HT-29 (cell line): ENCODE data around the gene GMCL2. TPM values are rescaled to one million over a fixed set of nuclear protein-coding genes. Genes with fewer than 3 reads are reported as not detected.

ENCODE experiments used
- DNase-seq: peaks from one replicate; pipeline ENCODE4 v3.0.0-alpha.2; 2015; ENCODE audit warnings: low spot score
- total RNA-seq: library from RNA; depleted of rRNA; stranded (reverse); fragments of >200 nt; shearing (Covaris generic); gene quantifications from 2 replicates; pipeline ENCODE4 v1.2.3, GENCODE V29; 2014

The GMCL2 gene
- total RNA-seq, 1 experiment from 2014 or later: not detected

DNA sequence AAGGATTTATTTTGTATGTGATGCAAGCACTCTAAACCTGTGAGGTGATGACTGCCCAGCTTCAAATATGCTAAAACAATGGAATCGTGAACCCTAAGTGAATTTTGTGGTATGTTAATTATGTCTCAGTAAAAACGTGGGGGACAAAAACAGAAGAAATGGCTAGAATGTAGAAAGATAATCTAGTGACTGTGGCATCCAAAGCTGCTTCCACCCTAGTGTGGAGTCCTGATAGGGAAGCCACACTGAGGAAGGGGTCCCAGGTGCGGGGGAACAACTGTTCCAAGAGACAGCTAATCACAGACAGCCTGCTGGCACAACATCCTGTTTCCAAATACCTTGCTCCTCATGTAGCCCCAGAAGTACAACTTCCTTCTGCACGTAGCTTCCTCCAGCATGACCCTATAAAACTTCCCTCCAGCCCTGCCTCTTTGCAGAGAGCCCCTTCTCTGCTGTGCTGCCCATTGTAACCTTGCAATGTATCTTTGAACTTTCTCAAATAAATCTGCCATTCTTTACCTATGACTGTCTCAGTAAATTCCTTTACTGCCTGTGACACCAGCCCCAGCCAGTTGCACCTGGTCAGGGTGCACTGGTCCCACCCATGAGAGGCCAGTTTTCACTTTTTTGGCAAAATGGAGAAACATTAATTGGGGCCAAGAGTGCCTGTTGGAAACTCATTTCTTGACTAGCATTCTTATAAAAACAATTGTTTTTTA is 4.9 kb downstream of the GMCL2 start:
- no peak for DNase-seq

DNA sequence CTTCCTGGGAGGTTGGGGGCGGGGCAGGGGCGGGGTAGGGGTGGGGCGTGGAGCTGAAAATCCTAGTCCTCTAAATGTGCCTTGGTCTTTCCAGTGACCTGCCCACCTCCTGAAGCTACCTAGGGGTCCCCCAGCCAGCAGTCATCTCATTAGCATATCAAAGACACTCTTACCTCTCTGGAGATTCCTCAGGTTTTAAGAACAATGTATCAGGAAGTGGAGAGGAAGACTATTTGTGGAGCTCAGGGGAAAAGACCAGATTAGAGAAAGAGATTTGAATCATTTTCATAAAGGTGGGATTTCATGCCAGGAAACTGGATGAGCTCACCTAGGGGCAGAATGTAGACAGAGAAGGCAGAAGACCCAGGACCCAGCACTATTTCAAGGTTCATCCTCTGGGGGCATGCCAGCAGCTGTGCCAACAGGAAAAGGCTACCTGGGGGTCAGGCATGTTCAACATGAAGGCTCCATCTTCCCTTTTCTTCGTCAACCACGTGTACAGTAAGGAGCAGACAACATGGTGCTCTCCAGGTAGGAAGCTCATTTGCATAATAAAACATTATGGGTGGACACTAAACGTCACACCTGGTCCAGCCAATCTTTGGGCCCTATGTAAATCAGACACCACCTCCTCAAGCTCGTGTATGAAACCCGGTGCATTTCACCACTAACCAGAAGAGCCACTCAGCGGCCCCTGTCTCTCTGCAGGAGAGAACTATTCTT is 6.9 kb downstream of the GMCL2 start:
- no peak for DNase-seq

DNA sequence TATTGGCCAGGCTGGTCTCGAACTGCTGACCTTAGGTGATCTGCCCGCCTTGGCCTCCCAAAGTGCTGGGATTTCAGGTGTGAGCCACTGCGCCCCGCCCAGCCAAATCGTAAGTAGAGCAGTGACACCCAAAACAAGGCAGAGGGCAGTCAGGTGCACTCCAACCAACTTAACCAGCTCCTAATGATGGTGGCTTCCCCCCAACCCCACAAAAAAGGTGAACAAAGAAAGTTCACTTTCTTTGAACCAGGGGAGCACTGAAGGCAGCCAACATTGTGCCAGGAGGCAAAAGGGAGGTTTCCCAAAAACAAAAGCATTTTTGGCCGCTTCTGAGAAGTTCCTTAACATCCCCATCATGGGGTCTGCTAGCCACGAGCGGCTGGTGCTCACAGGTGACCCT is 9.6 kb downstream of the GMCL2 start:
- DNase-seq: no peak

DNA sequence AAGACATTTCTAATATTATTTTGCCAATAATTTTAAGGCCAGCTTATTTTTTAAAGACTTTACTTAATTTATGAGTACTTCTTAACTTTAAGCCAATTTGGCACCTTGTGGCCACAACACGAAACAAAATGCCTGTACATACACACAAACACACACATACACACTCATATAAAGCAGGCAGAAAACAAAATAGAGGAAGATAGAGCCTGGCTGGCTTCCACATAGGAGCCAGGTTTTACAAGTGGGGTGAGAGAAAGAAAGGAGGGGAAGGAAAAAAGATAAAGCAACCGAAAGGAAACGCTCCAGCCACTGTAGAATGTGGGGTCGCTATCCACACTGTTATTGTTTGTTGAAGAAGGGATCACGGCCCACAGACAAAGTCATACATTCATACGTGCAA is 10.4 kb downstream of the GMCL2 start:
- no peak for DNase-seq

DNA sequence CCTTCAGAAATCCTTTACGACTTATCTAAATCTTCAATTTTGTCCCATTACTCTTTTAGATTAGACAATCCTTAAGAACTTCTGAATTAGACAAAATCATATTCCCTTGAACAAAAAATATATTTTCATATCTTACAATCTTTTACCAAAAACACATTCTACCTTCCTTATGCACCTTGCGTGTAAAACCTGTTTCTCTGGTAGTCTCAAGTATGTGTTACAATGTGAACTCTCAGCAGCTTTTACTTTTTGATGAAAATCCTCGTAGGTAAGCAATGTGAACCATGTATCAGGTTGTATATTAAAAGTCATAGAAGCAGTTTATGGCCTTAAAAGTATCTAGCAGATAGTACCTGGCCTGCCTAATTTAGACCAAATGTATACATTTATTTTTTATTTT is 12.7 kb downstream of the GMCL2 start:
- DNase-seq: no peak

DNA sequence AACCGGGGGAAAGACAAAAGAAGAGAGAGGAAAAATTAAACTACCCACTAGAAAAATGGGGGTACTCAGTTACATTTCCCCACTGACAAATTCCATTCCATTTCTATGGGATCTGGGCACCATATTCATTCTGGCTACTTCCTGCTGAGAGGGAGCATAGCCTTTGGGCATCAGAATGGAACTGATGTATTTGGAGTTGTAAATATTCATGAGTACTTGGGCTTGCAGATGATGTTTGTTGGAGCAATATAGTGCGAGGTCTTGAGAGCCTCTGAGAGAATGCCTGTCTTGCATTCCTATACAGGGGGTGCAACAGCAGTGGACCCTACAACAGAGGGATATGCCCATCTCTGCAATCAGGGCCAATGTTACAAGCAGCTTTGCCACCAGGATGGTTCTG is 16.7 kb downstream of the GMCL2 start:
- DNase-seq: no peak

DNA sequence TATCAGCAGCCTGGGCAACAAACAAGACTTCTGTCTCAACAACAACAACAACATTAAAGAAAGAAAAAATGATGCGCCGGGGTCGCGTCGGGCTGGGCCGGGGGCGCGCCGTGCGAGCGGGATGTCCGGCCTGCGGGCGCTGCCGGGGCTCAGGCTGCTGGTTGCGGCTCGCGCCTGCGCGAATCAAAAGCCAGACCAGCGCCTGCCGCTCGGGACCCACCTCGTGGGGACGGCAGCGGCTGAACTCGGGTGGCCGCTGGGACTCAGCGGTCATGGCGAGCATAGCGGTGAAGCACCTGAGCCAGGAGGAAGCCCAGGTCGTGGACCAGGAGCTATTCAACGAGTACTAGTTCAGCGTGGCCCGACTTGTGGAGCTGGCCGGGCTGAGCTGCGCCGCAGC is 21.6 kb downstream of the GMCL2 start:
- DNase-seq: no peak

DNA sequence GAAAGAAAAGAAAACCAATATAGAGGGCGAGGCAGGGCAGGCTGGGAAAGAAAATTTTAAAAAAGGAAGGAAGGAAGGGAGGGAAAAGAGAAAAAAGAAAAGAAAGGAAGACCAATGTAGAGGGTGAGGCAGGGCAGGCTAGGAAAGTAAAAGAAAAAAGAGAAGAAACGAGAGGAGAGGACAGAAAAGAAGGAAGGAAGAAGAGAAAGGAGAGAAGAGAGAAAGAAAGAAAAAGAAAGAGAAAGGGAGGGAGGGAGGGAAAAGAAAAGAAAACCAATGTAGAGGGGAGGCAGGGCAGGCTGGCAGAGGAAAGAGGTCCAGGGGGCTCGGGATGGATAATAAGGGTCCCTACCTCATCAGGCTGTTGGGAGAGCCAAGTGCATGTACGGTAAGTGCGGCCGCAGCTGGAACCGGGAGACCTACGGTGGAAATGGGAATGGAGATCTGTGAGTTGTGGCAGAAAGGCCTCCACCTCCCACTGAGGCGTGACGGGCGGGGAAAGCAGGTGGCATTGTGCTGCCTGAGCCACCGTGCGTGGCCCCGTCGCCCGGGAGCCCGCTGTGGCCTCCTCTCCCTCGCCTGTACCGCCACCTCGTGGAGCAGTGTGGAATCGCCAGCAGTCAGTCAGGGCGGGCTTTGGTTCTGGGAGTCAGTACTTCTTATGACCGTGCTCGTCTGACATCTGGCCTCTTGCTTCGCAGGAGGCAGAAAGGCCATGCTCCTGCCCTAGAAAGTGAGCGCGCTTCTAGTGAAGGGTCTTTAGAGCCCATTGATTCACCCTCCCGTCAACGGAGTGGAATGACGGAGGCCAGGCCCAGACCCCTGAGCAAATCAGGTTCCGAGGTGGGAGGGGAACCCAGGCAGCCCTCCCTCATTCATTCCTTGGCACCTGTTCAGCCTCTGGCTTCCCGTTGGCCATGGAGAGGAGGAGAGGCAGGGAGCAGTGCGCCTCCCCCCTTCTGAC is 23.1 kb downstream of the GMCL2 start:
- peak; percentile 94 for DNase-seq

DNA sequence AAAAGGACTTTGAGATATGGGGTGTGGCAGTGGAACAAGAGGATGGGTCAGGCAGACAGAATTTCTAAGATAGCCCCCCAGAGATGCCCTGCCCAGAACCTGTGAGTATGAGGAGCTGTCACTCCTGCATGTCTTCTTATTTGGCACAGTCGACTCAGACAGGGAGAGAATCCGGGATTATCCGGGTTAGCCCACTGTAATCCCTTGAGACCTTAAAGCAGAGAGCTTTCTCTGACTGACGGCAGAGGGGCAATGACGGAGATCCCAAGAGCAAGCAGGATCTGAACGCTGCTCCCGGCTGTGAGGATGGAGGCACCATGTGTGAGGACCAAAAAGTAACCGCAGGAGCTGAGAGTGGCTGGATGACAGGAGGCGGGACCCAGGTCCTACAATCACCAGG is 24.7 kb downstream of the GMCL2 start:
- DNase-seq: no peak

DNA sequence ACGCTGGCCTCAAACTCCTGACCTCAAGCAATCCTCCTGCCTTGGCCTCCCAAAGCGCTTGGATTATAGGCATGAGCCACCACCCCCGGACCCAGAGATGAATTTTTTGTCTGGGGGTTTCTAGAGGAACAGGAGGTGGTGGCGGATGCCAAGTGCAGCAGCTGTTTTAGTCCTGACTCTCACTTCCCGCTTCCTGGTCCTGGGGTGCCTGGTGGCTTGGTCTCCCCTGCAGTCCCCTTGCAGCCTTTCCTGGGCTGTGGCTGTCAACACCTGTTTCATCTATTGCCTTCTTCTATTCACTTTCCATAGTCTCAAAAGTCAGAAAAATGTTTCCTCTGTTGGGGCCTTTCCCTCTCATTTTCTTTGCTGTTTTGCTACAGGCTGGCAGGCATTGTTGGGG is 27.0 kb downstream of the GMCL2 start:
- DNase-seq: no peak

DNA sequence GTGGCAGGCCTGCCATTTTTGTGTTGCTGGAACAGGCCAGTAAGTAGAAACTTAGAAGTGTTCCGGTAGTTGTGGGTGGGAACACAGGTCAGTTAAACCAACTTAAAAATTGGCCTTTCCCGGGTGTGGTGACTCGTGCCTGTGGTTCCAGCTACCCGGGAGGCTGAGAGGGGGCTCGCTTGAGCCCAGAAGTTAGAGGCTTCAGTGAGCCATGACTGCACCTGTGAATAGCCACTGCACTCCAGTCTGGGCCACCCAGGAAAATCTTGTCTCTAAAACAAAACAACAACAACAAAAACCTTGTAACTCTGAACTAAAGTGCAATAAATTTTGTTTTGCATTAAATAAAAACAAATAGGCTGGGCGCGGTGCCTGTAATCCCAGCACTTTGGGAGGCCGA is 32.1 kb downstream of the GMCL2 start:
- DNase-seq: no peak

DNA sequence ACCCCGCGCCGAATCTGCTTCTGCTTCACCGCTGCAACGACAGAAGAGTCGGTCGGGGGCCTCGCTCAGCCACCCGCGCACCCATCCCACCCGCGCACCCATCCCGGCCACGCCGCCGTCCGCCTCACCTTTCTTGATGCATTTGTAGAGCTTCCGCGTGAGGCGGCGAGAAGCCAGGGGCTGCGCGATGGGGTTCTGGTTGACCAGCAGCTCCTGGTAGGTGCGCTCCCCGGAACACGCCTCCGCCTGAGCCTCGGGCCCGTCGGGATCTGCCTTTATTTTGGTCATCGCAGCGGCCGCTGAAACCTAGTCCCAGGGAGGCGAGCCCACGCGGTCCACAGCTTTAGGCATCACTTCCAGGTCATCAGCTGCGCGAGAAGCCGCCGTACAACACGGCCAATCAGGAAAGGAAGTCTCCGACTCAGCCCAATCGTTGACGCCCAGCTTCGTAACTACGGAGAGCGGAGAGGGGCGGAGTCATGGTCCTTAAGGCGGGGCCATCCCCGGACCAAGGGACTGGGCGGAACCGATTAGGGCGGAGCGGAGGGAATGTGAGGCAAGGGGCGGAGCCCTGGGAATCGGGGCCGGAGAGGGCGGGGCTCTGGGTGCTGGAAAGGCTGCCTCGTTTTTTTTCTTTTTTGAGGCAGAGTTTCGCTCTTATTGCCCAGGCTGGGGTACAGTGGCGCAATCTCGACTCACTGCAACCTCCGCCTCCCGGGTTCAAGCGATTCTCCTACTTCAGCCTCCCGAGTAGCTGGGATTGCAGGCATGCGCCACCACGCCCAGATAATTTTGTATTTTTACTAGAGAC is 33.4 kb downstream of the GMCL2 start, which contains the start of gene NHP2:
Gene NHP2 (minus strand): TSS at position 356 of the 811 bp plus-strand sequence. CDS start 68 bp downstream, at position 288.
- DNase-seq: peak; percentile 99

DNA sequence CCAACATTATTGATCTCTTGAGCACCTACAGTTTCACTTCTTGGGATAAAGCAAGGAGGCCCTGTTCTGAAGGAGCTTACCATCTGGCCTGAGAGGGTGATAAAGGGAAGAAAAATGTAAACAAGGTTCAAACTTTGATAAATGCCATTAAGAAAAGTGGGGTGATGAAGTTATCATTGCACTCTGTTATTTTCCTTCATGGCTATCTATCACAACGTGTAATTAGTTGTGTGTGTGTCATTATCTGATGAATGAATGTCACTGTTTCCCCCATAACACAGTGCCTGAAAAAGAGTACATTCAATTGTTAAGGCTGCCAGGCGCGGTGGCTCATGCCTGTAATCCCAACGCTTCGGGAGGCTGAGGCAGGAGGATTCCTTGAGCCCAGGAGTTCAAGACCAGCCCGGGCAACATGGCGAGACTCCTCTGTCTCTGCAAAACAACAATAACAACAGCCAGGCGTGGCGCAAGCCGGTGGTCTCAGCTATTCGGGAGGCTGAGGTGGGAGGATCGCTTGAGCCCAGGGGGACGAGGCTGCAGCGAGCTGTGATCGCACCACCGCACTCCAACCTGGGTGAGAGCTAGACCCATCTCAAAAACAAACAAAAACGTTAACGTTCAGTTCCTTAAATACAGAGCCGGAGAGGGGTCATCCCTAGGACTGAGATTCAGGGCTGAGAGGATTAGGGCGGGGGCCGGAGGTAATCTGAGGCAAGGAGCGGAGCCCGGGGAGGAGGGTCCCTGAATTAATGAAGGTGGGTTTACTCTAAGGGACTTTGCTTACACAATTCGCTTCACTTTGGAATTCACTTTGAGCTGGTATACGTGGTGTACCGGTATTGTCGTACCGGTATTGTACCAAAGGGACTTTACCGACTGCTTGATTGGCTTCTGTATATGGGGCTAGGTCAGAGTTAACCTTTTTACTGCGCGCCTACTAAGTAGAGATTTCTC is 34.4 kb downstream of the GMCL2 start:
- DNase-seq: peak; percentile 21

DNA sequence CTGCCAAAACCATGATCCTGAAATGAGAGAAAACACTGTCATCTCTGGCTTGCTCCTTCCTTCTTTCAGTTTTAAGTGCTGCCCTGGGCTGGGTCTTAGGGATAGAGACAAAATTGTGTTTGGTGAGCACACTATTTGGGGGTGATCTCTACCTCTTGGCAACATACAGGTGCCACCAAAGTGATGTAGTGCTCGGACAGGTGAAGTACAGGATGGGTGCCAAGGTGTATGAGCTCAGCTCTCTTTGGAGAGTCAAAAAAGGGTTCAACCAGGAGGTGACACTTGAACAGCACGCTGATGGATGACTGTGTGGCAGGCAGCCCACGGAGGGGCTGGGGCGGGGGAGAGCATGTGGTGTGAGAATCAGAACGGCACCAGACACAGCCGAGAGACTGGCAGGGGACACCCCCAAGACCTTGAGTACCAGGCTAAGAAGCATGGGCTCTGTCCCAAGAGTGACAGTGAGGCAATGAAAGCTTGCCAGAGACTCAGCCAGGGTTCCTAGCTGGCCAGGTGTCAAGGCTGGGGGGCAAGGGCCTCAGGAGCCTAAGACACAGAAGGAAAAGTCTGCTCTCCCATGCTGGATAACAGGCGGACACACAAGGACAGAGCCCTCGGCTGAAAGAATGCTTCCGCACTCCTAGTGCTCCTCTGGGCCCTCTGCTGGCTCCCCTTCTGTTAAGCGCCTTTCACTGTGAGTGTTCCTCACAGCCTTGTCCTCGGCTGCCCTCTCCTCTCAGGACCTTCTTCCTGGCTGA is 36.0 kb downstream of the GMCL2 start:
- no peak for DNase-seq

DNA sequence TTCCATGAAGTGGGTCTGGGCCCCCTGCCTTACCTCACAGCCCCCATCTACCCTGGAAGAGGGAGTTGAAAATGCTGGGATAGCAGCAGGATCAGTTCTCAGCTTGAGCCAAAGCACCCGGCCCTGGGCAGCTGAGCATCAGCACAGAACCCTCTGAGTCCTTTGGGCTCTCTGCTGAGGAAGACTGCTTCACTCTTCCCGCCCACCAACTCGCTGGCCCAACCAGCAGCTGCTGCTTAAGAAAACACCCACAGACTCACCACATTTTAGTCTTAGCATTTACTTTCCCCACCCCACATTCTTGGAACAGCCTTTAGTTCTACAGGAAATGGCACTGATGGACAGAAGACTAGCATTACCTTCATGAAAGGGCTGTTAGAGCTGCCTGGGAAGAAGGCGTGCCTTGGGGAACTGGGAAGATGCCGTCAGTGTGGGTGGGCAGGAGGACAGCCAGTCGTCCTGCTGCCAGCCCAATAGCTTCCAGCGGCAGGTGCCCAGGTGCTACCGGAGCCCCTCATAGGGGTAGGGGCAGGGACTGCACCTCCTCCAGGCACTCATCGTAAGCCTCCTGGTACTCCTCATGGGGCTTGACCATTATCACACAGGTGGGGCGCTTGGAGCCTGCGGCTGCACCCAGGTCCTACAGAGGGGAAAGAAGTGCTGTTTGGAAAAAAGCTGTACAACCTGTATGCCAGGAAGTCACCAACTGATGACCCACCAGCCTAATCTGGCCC is 37.8 kb downstream of the GMCL2 start:
- no peak for DNase-seq

DNA sequence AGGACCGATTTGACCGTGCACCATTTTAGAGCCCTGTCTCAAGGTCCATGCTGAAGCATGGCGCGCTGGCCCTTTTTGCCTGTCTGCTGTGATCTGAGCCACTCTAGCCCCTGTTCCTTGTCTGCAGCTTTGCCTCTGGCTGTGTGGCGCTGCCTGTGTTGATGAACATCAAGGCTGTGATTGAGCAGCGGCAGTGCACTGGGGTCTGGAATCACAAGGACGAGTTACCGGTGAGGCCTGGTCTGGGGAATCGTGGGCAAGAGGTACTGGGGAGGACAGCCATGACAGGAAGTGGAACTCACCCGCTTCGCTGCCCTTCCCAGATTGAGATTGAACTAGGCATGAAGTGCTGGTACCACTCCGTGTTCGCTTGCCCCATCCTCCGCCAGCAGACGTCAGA is 39.8 kb downstream of the GMCL2 start:
- DNase-seq: no peak

DNA sequence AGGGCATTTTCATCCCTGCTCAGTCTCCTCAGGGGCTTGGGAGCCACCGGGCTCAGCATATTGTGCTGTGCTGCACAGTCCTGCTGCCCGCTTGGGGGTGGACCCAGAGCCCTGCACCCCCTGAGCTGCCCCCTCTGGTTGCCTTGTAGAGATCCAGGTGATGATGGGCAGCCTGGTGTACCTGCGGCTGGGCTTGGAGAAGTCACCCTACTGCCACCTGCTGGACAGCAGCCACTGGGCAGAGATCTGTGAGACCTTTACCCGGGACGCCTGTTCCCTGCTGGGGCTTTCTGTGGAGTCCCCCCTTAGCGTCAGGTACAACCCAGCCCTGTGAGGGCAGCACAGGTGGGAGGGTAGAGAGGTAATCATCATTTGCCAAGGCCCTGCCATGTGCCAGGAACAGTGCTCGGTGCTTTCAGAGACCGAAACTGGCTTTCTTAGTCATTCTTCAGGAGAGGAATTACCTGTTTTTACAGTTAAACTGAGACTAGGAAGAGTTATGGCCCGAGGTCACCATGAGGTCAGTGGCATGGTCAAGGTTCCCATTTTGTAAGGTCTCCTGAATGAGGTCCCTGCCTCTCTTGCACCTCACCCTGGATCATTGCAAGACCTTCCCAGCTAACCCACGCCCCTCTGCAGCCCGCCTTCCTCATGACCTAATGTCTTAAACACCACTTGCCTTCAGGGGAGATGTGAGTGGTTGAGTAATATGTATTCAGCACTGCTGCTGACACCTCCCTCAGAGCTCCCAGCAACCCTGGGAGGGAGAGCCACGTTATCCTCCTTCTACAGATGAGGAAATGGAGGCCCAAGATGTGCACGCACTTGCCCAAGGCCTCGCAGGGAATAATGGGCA is 41.0 kb downstream of the GMCL2 start:
- peak; percentile 84 for DNase-seq

DNA sequence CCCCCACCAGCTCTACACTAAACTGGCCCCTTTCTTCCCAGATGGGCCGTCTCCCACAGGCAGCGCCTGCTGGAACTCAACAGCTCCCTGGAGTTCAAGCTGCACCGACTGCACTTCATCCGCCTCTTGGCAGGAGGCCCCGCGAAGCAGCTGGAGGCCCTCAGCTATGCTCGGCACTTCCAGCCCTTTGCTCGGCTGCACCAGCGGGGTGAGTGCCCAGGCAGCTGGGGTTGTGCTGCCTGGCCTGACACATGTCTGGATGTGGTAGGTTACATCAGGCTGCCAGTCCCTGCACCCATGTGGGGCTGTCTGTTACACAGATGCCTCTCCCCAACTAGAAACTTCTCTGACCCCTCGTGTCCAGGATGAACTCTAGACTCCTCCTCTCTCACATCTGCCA is 43.3 kb downstream of the GMCL2 start:
- DNase-seq: no peak
